GM19455 (cell line): ENCODE data around the gene TMEM63A.
A peak's percentile ranks its signal among the peaks of the same experiment; 100 is the strongest.

ENCODE experiments used
- ATAC-seq: cut with Tn5 transposase; IDR thresholded peaks from one replicate; pipeline ENCODE4 v1.9.1; 2021; ENCODE audit not compliant: unreplicated experiment

Gene TMEM63A

GRCh38 chr1:225868631-225869330 is 13.4 kb downstream of the TMEM63A start:
- ATAC-seq, result no peak

GRCh38 chr1:225866981-225867380 is 15.2 kb downstream of the TMEM63A start:
- no peak for ATAC-seq

DNA sequence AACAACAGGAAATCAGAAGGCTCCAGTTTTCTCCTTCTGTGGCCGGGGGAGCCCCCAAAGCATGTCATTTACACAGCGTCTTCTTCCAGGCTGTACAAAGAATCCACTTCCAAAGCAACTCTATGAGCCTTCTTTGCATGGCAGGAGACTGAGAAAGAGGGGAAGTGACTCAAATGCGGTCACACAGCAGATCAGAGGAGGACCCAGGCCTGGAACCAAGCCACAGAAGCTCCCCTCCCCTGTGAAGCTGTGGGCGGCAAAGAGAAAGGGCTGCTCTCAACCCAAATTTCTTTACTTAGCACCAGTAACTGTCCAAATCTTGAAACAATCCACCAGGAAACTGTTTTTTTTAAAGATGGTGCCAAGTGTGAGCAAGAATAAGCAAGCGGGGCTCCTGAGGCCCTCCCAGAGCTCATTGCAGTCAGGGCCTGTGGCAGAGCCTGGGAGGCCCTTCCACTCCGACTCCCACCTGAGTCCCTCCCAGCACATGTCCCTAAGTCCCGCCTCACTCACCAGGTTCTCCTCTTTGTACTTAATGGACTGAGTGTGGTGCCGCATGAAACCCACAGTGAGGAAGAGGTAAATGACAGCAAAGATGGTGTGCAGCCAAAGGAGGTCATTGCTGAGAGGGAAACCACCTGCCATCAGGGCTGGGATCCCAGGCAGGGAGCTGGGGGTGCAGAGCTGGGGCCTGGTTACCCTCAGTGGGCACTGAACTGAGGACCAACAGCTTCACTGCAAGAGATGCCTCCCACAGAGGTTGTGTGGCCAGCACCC is 15.9 kb downstream of the TMEM63A start:
- no peak for ATAC-seq

DNA sequence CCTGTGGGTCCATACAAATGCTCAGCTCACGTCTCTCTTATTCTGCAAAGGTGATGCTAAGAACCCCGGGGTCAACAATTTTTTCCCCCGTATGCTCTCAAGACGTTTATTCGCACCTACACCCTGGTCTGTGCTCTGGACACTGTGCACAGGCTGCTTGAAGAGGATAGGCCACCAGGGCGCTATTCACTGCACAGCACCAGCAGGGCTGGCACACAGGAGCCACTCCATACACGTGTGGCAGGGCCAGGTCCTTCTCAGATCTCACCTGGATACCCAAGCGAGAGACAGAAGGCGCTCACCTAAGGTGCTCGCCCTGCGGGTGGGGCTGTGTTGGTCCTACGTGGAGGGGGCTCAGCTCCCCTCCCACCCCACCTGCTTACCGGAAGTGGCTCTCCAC is 16.7 kb downstream of the TMEM63A start:
- ATAC-seq, result no peak

DNA sequence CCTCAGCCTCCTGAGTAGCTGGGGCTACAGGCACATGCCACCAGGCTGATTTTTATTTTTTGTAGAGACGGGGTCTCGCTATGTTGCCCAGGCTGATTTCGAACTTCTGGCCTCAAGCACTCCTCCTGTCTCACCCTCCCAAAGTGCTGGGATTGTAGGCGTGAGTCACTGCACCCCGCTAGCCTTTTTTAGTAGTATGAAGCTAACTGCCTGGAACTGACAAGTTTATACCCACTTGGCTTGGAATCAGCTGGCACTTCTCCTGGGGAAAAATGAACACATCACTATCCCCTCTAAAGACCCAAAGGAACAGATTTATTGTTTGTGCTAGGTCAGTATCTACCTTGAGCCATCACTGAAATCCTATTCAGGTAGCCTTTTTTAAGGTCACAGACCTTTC is 19.0 kb downstream of the TMEM63A start:
- no peak for ATAC-seq

DNA sequence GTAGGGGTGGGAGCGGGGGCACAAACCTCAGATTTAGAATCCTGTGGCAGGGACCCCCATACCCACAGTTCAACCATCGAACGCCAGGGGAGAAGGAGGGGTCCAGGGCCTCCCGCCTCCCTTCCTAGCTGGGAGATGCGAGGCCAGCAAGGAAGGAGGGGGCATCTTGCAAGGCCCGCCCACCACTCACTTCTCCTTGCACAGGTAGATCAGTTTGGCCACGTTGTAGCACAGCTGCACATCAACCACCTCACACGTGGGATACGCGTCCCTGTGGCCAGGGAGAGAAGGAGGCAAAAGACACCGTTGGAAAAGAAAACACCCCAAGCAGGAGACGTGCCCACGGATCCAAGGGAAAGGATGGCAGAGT is 19.6 kb downstream of the TMEM63A start:
- ATAC-seq, result no peak

DNA sequence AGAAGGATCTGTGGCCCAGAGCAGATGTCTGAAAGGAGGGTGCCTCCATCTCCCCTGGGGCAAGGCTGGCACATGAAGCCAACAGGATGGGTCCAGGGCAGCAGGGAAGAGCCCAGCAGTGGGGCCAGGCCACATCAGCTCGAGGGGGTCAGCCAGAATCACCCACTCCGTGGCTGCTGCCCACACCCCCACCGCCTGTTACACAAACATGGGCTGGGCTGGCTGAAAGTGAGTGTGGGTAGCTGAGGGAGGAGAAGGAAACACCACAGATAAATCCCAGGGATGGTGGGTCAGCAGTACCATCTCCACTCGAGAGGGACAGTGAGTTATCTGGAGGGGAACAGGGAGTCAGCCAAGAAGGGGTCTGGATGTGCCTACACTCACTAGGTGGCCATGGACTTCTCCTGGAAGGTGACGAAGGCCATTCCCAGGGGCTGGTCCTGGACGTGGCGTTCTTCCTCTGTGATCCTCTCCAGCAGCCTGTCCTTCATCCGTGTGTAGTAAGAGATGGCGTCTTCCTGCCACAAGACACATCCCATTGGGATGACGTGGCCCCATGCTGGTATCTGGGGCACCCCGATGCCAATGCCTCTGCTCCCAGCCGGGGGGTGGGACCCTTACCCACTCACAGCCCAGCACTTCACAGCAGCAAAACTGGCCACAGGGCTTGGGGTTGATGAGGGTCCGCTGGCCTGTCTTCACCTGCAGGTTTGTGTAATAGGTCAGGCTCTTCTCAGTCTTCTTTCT is 20.2 kb downstream of the TMEM63A start:
- ATAC-seq, result no peak

- no peak for ATAC-seq
Observed at GRCh38 chr1:225860876-225861441, 21.2 kb downstream of the TMEM63A start.

- ATAC-seq, result no peak
Observed at GRCh38 chr1:225860107-225860506, 22.1 kb downstream of the TMEM63A start.

DNA sequence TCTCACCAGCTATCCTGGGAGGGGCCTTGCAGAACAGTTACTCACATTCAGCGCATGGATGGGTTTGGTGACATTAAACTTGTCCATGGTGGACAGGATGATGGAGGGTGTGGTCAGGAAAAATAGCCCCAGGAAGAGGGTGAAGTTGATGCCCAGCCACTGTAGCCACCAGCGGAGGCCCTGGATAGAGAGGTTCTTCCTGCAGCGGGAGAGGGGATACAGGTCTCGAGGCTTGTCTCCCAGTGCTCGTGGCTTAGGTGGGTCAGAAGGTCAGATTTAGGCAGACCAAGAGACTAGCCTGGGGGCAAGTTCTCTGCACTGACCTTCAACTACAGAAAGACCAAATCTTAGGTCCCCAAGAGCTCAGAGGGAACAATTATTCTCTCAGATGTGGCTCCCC is 23.0 kb downstream of the TMEM63A start:
- ATAC-seq, result no peak

DNA sequence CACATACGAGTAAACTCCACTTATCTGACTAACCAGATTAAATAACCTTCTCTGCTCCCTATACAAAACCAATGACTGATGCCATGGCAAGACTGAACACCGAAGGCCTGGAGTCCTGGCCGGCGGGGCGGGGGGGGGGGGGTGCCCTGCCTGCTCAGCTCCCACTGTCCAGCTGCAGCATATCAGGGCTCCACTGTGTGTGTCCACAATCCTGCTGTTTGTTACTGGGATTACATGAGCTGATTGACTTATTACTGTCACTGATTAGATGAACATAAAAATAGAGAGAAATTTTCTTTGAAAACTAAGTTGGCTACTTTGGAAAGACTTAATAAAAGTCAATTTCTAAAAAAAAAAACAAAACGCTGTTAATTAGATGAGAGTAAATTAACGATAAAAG is 24.9 kb downstream of the TMEM63A start:
- ATAC-seq, result no peak

GRCh38 chr1:225855503-225856300 is 26.5 kb downstream of the TMEM63A start:
- ATAC-seq, result no peak

DNA sequence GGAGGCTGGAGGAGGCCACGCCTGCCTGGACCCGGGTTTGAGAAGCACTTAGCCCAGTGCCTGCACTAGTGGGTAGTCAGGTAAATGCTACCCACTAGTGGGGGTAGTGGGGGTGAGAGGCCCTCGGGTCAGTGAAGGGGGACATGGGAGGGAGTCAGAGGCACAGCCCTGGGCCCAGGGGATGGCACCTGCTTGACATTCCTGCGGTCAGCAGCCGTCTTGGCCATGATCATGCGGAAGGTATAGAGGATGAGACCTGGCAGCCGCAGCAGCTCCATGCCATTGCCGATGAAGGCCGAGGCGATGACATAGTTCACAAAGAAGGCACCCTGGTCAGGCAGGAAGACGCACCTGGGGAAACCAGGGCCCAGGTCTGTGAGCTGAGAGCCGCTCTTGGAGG is 28.7 kb downstream of the TMEM63A start:
- ATAC-seq, result no peak

GRCh38 chr1:225852413-225853124 is 29.6 kb downstream of the TMEM63A start:
- ATAC-seq, result no peak

DNA sequence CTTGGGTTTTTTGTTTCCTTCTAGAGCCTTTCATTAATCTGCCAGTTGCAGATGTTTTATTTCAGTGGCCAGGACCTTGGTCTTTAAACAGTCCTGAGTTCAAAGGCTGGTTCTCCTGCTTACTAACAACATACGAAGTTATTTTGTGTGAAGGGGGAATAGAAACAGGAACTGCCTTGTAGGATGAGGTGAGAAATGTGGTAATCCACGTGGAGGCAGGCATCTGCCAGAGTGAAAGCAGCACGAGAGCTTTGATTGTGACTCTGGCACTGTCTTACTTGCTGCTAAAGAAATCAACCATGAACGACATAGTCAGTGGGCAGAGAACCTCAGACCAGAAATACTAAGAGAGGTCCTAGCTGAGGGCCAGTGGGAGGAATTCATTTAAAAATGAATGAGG is 30.4 kb downstream of the TMEM63A start:
- peak; percentile 46 for ATAC-seq

DNA sequence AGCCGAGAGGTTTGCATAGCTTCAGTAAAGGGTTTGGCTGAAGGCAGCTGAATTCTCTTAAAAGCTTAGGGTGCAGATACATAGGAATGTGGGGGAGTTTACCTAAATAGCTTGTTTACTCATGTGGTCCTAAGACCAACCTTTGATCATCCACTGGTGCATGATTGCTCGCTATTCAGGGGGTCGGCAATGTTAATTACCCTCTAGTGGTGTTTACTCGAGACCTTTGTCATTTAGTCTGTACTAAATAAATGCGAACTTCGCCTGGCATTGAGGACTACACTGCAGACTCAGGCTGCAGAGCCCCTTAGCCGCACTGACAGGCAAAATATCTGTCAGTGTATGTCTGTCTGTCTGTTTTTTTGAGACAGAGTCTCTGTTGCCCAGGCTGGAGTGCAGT is 31.8 kb downstream of the TMEM63A start:
- no peak for ATAC-seq

DNA sequence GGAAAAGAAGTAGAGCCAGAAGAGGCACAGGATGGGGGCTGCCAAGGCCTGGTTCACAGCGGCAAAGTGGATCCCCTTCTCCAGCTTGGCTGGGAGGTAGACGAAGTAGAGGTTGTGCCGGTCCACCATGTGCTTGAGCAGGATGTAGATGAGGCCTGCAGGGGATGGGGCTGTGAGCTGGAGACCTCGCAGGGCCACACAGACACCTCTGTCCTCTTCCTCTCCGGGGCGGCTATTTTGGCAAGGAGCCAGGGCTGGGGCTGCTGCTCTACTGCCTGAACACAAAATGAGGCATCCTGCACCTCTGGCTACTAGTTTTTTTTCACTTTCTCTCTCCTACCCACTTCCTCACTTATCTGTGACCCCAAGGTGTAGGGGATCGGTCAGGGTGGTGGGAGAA is 32.3 kb downstream of the TMEM63A start:
- no peak for ATAC-seq

DNA sequence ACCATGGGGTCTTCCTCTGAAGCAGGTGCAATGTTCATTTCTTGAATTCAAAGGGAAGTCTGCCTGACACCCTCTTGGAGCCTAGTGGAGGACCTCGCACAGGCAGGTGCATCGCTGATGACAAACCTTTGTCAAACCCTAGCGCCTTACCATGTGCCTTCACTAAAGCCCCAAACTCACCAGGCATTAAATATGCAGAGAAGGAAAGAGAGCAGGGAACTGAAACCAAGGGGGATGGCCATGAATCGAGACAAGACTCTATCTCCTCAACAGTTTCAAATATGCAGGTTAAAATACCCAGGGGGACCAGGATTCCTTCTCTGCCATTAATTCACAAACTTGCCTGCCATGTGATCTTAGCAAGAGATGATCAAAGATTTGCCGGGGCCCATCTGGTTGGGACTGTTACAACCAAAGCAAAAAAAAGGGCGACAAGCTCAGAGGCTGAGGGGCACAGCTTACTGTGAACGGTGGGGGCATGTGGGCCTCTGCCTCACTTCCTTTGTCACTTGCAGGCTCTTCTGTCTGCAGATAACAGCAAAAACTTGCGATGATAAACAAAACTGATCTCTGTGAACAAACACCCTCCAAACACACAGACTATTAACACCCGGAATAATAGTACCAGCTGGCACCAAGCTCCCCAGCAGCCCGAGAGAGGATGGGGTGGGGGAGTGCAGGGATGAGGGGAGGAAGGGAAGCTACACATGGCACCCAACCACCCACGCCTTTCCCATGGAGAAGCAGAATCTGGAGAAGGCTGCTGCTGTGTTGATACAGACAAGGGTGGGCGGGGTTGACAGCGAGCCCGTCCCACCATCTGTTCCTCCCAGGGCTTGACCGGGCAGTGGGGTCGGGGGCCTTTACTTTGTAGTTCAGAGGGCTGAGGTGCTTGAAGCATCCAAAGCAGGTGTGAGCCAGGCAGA is 33.9 kb downstream of the TMEM63A start:
- peak; percentile 65 for ATAC-seq

DNA sequence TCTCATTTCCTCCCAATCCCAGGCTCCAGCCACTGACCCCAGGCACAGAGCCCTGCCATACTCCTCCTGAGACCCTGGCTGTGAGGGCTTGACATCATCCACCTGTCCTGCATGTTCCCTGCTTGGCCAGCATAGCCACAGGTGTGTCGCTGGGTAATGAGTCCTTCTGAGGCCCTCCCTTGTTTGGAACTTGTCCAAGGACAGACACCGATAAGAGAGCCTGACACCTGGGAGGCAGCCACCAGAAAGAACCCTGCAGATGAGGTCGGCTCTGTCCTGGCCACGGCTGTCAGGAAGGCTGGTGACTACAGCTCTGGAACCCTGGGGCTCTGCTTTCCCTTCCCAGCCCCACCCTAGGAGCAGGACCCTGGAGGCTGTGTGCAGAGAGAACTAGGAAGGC is 34.6 kb downstream of the TMEM63A start:
- ATAC-seq, result no peak
